GM12892 (cell line): ENCODE measurements around the gene POFUT1.

Experiments used
- POLR2A ChIP-seq: IDR thresholded peaks from 2 replicates; pipeline ENCODE4 v1.6.1; 2011; ENCODE audit warnings: low read depth, low read length, control low read depth
- POLR2AphosphoS5 ChIP-seq: IDR thresholded peaks from 2 replicates; pipeline ENCODE4 v1.6.1; 2011; ENCODE audit warnings: low read depth, low read length, control low read depth
- TAF1 ChIP-seq: IDR thresholded peaks from 2 replicates; pipeline ENCODE4 v1.6.1; 2011; ENCODE audit warnings: low read depth, mild to moderate bottlenecking, control low read depth, low read length, borderline replicate concordance

GRCh38 chr20:32209850-32210605, 2.3 kb downstream of the POFUT1 start:
- no peak for TF ChIP-seq POLR2A
- no peak for TF ChIP-seq POLR2AphosphoS5
- TF ChIP-seq TAF1: no peak
